ENCODE measurements around the gene RALGAPA1.
"Not testable (repeated sequence)": the region's sequence is repeated elsewhere in the genome, so short reads cannot be mapped to it uniquely, and the experiment has no call there.

The RALGAPA1 gene

GRCh38 chr14:35632271-35632670, 176.8 kb downstream of the RALGAPA1 start:
- TF ChIP-seq, protein P1, sequence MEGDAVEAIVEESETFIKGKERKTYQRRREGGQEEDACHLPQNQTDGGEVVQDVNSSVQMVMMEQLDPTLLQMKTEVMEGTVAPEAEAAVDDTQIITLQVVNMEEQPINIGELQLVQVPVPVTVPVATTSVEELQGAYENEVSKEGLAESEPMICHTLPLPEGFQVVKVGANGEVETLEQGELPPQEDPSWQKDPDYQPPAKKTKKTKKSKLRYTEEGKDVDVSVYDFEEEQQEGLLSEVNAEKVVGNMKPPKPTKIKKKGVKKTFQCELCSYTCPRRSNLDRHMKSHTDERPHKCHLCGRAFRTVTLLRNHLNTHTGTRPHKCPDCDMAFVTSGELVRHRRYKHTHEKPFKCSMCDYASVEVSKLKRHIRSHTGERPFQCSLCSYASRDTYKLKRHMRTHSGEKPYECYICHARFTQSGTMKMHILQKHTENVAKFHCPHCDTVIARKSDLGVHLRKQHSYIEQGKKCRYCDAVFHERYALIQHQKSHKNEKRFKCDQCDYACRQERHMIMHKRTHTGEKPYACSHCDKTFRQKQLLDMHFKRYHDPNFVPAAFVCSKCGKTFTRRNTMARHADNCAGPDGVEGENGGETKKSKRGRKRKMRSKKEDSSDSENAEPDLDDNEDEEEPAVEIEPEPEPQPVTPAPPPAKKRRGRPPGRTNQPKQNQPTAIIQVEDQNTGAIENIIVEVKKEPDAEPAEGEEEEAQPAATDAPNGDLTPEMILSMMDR (IDR thresholded peaks at IDR 0.05; ENCODE audit: extremely low read depth, missing control alignments), result no peak
- DNase-seq (ENCODE audit: low spot score), result no peak

GRCh38 chr14:35631071-35631805, 177.9 kb downstream of the RALGAPA1 start:
- no peak for DNase-seq (ENCODE audit: low spot score)
- TF ChIP-seq, protein P1 (IDR thresholded peaks at IDR 0.05; ENCODE audit: extremely low read depth, missing control alignments), result no peak

DNA sequence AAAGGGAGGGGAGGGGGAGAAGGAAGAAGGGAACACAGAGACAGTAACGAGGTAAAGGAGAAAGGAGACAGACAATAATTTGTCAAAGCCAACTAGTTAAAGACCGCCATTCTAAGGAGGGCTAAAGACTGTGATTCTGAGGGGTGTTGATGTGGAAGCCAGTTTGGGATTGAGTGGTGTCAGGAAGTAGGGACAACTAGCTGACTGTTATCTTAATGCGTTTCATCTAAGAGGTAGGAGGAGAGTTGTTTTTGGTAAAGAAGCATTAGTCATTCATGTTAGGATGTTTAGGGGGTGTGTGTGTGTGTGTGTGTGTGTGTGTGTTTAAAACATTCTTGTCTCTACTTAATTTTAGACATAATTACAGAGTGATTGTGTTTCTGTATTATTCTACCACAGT, 180.1 kb downstream of the RALGAPA1 start:
- TF ChIP-seq, protein P1 (IDR thresholded peaks at IDR 0.05; ENCODE audit: extremely low read depth, missing control alignments), result no peak
- no peak for DNase-seq (ENCODE audit: low spot score)

DNA sequence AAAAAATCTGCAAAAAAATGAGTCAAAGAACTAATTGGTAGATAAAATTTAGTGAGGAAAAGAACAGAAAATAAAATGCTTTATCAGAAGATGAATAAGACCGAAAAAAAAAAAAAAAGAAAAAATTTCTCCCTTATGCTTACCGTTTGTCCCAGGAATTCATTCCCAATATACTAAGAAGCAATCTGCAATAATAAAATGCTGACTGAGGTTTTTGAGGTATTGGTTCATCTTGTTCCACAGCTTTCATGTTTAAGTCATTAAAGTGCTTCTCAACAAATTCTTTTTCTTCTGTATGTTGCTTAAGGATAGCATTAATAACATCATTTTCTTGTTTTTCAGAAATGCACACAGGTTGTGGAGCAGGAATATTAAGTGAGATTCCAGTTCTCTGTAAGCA, 182.1 kb downstream of the RALGAPA1 start:
- not testable (repeated sequence) for DNase-seq (ENCODE audit: low spot score)

DNA sequence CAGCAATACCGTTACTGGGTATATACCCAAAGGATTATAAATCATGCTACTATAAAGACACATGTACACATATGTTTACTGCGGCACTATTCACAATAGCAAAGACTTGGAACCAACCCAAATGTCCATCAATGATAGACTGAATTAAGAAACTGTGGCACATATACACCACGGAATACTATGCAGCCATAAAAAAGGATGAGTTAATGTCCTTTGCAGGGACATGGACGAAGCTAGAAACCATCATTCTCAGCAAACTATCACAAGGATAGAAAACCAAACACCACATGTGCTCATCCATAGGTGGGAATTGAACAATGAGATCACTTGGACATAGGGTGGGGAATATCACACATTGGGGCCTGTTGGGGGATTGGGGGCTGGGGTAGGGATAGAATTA, 187.1 kb downstream of the RALGAPA1 start:
- not testable (repeated sequence) for DNase-seq (ENCODE audit: low spot score)

- not testable (repeated sequence) for DNase-seq (ENCODE audit: low spot score)
Observed at GRCh38 chr14:35619998-35620397, 189.1 kb downstream of the RALGAPA1 start.

GRCh38 chr14:35619461-35619860, 189.6 kb downstream of the RALGAPA1 start:
- not testable (repeated sequence) for DNase-seq (ENCODE audit: low spot score)

- no peak for DNase-seq (ENCODE audit: low spot score)
- TF ChIP-seq, protein P1 (IDR thresholded peaks at IDR 0.05; ENCODE audit: extremely low read depth, missing control alignments), result no peak
Observed at GRCh38 chr14:35617500-35617899, 191.6 kb downstream of the RALGAPA1 start.

DNA sequence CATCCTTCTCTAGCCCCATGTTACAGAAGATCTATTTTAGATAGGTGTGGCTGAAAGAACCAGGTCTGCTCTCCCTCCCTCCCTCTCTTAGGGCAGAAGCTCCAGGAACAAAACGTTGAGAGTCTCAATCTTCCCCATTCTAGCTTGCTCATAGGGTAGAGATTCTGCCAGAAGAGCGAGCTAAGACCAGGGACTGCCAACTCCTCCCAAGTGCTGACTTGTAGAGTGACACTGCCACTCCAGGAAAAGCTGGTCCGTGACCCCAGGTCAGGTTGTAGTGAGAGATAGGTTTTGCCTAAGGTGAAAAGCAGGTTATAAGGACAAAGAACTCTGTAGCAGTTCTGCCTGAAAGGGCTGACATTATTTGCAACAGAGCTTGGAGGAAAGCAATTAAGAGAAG, 201.7 kb downstream of the RALGAPA1 start:
- no peak for DNase-seq (ENCODE audit: low spot score)
- TF ChIP-seq, protein P1 (IDR thresholded peaks at IDR 0.05; ENCODE audit: extremely low read depth, missing control alignments), result no peak

DNA sequence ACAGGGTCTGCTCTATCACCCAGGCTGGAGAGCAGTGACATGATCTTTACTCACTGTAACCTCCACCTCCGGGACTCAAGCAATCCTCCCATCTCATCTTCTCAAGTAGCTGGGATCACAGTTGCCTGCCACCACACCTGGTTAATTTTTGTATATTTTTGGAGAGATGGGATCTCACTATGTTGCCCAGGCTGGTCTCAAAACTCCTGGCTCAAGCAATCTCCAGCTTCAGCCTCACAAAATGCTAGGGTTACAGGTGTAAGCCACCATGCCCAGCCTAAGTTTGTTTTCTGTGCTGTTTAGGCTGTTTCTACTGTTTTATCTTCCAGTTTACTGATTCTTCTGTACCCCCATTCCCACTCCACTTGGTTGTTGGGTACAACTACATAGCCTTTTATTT, 208.8 kb downstream of the RALGAPA1 start:
- TF ChIP-seq, protein P1 (IDR thresholded peaks at IDR 0.05; ENCODE audit: extremely low read depth, missing control alignments), result no peak
- no peak for DNase-seq (ENCODE audit: low spot score)

Measured in GM20000 (cell line).